HEK293 (cell line): ENCODE results near the gene MALAT1.

Experiments used
- CTCF ChIA-PET: fragments of 350-600 bp; formaldehyde crosslinking; extraction: SDS; loops from one replicate; lab custom pipeline; 2021; ENCODE audit warnings: antibody characterized with exemption; lab: Yijun Ruan, JAX
- POLR2A ChIA-PET: fragments of 300-600 bp; formaldehyde crosslinking; extraction: SDS; loops from one replicate; lab custom pipeline; 2020; ENCODE audit warnings: antibody characterized with exemption, inconsistent platforms; lab: Yijun Ruan, JAX
- H3K27ac ChIP-seq: fragments of 200-500 bp; sonication (Bioruptor generic); 2 replicates; pipeline ENCODE4 v1.5.1; 2014; ENCODE audit warnings: low read depth, low read length, control low read depth, inconsistent platforms; ENCODE audit errors: extremely low read depth
- H3K36me3 ChIP-seq, 2 experiments: fragments of 200-500 bp in 1 of 2; sonication (Bioruptor generic) in 1 of 2; 1 replicate in 1 of 2; 2 replicates in 1 of 2; pipeline ENCODE4 v1.5.1; 2014 to 2017; ENCODE audit warnings: inconsistent platforms in 2 of 2, low read length in 2 of 2; ENCODE audit not compliant: control insufficient read depth in 2 of 2, insufficient read depth in 1 of 2
- H3K4me1 ChIP-seq: fragments of 200-500 bp; sonication (Bioruptor generic); 2 replicates; pipeline ENCODE4 v1.5.1; 2014; ENCODE audit warnings: mild to moderate bottlenecking, low read length, inconsistent platforms; ENCODE audit not compliant: control insufficient read depth, insufficient read depth
- H3K4me3 ChIP-seq: 2 replicates; pipeline ENCODE4 v1.5.1; 2011; ENCODE audit warnings: low read depth, mild to moderate bottlenecking, control low read depth, low read length, moderate library complexity
- H3K9me3 ChIP-seq: fragments of 200-500 bp; sonication (Bioruptor generic); 2 replicates; pipeline ENCODE4 v1.5.1; 2014; ENCODE audit warnings: low read depth, low read length, inconsistent platforms; ENCODE audit not compliant: control insufficient read depth, insufficient read depth
- ATF2 ChIP-seq: fragments of 450-650 bp; formaldehyde crosslinking; IDR thresholded peaks from 2 replicates; pipeline ENCODE4 v1.5.1; 2016; ENCODE audit warnings: missing biosample characterization, missing genetic modification characterization, low read depth
- GLI4 ChIP-seq: fragments of 450-650 bp; formaldehyde crosslinking; IDR thresholded peaks from 2 replicates; pipeline ENCODE4 v1.5.1; 2016; ENCODE audit warnings: missing biosample characterization, missing genetic modification characterization
- GLIS1 ChIP-seq: fragments of 450-650 bp; formaldehyde crosslinking; IDR thresholded peaks from 2 replicates; pipeline ENCODE4 v1.5.1; 2016; ENCODE audit warnings: missing biosample characterization, missing genetic modification characterization
- GLIS2 ChIP-seq: fragments of 450-650 bp; formaldehyde crosslinking; IDR thresholded peaks from 2 replicates; pipeline ENCODE4 v1.5.1; 2016; ENCODE audit warnings: missing biosample characterization, missing genetic modification characterization
- PATZ1 ChIP-seq: fragments of 450-650 bp; formaldehyde crosslinking; IDR thresholded peaks from 2 replicates; pipeline ENCODE4 v1.5.1; 2016; ENCODE audit warnings: missing biosample characterization, missing genetic modification characterization
- PRDM1 ChIP-seq: fragments of 450-650 bp; formaldehyde crosslinking; IDR thresholded peaks from 2 replicates; pipeline ENCODE4; 2016; ENCODE audit warnings: missing biosample characterization, missing genetic modification characterization
- TCF7L2 ChIP-seq: IDR thresholded peaks from 2 replicates; pipeline ENCODE4 v1.6.1; 2011; ENCODE audit warnings: low read depth, mild to moderate bottlenecking, inconsistent platforms, low read length, moderate library complexity, borderline replicate concordance
- WT1 ChIP-seq: fragments of 450-650 bp; formaldehyde crosslinking; IDR thresholded peaks from 2 replicates; pipeline ENCODE4 v1.5.1; 2016; ENCODE audit warnings: missing biosample characterization, missing genetic modification characterization
- ZBTB48 ChIP-seq: fragments of 450-650 bp; formaldehyde crosslinking; IDR thresholded peaks from 2 replicates; pipeline ENCODE4 v1.5.1; 2016; ENCODE audit warnings: missing biosample characterization, missing genetic modification characterization
- ZBTB8A ChIP-seq: fragments of 450-650 bp; formaldehyde crosslinking; IDR thresholded peaks from 2 replicates; pipeline ENCODE4 v1.5.1; 2016; ENCODE audit warnings: missing biosample characterization, missing genetic modification characterization
- ZFHX2 ChIP-seq: fragments of 450-650 bp; formaldehyde crosslinking; conservative IDR thresholded peaks from 2 replicates; pipeline ENCODE4 v1.5.1; 2016; ENCODE audit warnings: missing biosample characterization, missing genetic modification characterization
- ZNF214 ChIP-seq: fragments of 450-650 bp; formaldehyde crosslinking; IDR thresholded peaks from 2 replicates; pipeline ENCODE4 v1.5.1; 2017; ENCODE audit warnings: missing biosample characterization, mild to moderate bottlenecking, missing genetic modification characterization, borderline replicate concordance
- ZNF280C ChIP-seq: fragments of 450-650 bp; formaldehyde crosslinking; IDR thresholded peaks from 2 replicates; pipeline ENCODE4 v1.5.1; 2016; ENCODE audit warnings: missing biosample characterization, missing genetic modification characterization
- ZNF341 ChIP-seq: fragments of 450-650 bp; formaldehyde crosslinking; IDR thresholded peaks from 2 replicates; pipeline ENCODE4; 2016; ENCODE audit warnings: low read depth, missing biosample characterization, missing genetic modification characterization
- ZNF350 ChIP-seq: fragments of 450-650 bp; formaldehyde crosslinking; IDR thresholded peaks from 2 replicates; pipeline ENCODE4 v1.5.0; 2017; ENCODE audit warnings: missing biosample characterization, mild to moderate bottlenecking, missing genetic modification characterization
- ZNF391 ChIP-seq: fragments of 450-650 bp; formaldehyde crosslinking; IDR thresholded peaks from 2 replicates; pipeline ENCODE4 v1.5.1; 2016; ENCODE audit warnings: low read depth, missing biosample characterization, missing genetic modification characterization, borderline replicate concordance
- ZNF518A ChIP-seq: fragments of 450-650 bp; formaldehyde crosslinking; conservative IDR thresholded peaks from 2 replicates; pipeline ENCODE4 v1.5.1; 2016; ENCODE audit warnings: low read depth, missing biosample characterization, missing genetic modification characterization
- ZNF585B ChIP-seq: fragments of 450-650 bp; formaldehyde crosslinking; IDR thresholded peaks from 2 replicates; pipeline ENCODE4 v1.5.1; 2016; ENCODE audit warnings: missing biosample characterization, missing genetic modification characterization
- ZNF626 ChIP-seq: fragments of 450-650 bp; sonication (Bioruptor Pico); formaldehyde crosslinking; IDR thresholded peaks from 2 replicates; pipeline ENCODE4 v1.5.1; 2018; ENCODE audit warnings: missing biosample characterization, missing genetic modification characterization, inconsistent platforms
- ZNF629 ChIP-seq: fragments of 450-650 bp; formaldehyde crosslinking; IDR thresholded peaks from 2 replicates; pipeline ENCODE4 v1.5.1; 2017; ENCODE audit warnings: missing biosample characterization, missing genetic modification characterization
- ZNF658 ChIP-seq: fragments of 450-650 bp; formaldehyde crosslinking; IDR thresholded peaks from 2 replicates; pipeline ENCODE4; 2016; ENCODE audit warnings: missing biosample characterization, missing genetic modification characterization
- ZNF692 ChIP-seq: fragments of 450-650 bp; formaldehyde crosslinking; IDR thresholded peaks from 2 replicates; pipeline ENCODE4 v1.5.1; 2016; ENCODE audit warnings: missing biosample characterization, missing genetic modification characterization

MALAT1 gene

GRCh38 chr11:65488273-65489034 is 10.4 kb upstream of the MALAT1 start (continued):
- TF ChIP-seq ATF2 (tag by site-specific recombination) (peak; percentile 90), ZNF585B (tag by site-specific recombination) (no peak), ZNF629 (tag by site-specific recombination) (peak; percentile 61; the same call in 1 of the 2 replicates), GLIS2 (tag by site-specific recombination) (no peak), ZNF350 (tag by site-specific recombination) (no peak), WT1 (tag by site-specific recombination) (no peak), ZBTB8A (tag by site-specific recombination) (peak; percentile 55; the same call in 1 of the 2 replicates), ZNF626 (tag by site-specific recombination) (no peak), TCF7L2 (no peak)

GRCh38 chr11:65489035-65489705 is 9.7 kb upstream of the MALAT1 start:
- Histone ChIP-seq H3K27ac (peak overlapping the region; percentile 72; the same call in 1 of the 2 replicates), H3K4me1 (peaks cover 37% of the 10 kb centered on the region), H3K9me3 (no peaks in the 10 kb centered on the region), H3K36me3 (no peaks in the 10 kb centered on the region), H3K4me3 (no peak overlapping the region)
- POLR2A ChIA-PET: interaction anchor here (0.9 to 28.2 kb wide), 5 partner anchors 12 to 67 kb away, joined by 3 to 1129 read pairs (median 63); partner anchors contain the start of genes MALAT1 and NEAT1
- CTCF ChIA-PET: interaction anchor here (0.7 to 4.3 kb wide), 6 partner anchors 8 to 133 kb away, joined by 3 to 17 read pairs (median 5); partner anchors contain the start of gene MALAT1
- no peak for TF ChIP-seq ZNF518A (tag by site-specific recombination)
- TF ChIP-seq ZNF692: no peak
- peak; percentile 19; the same call in 1 of the 2 replicates for TF ChIP-seq GLIS1
- TF ChIP-seq ZNF280C: no peak
- no peak for TF ChIP-seq ZNF585B (tag by site-specific recombination)
- no peak for TF ChIP-seq ZNF214 (tag by site-specific recombination)
- peak; percentile 50; the same call in 1 of the 2 replicates for TF ChIP-seq PATZ1 (tag by site-specific recombination)
- no peak for TF ChIP-seq ZNF658
- TF ChIP-seq ZFHX2 (tag by site-specific recombination): 0 out of 2 replicates have a peak, but pooled peaks have one; percentile 38
- TF ChIP-seq ZNF391 (tag by site-specific recombination): no peak
- no peak for TF ChIP-seq GLI4 (tag by site-specific recombination)
- 0 out of 2 replicates have a peak, but pooled peaks have one; percentile 8 for TF ChIP-seq ZNF341 (tag by site-specific recombination)
- TF ChIP-seq ZBTB48 (tag by site-specific recombination): no peak
- peak; percentile 43 for TF ChIP-seq PRDM1 (tag by site-specific recombination)
